Panc1 (cell line): Measurements from ENCODE around the gene GHRHR. TPM values are rescaled to one million over a fixed set of nuclear protein-coding genes. Genes with fewer than 3 reads are reported as not detected.

Source experiments
- ATAC-seq: fragments of 200-7000 bp; cut with Tn5 transposase; 2 replicates; pipeline ENCODE4 v1.9.1; 2020; ENCODE audit warnings: mild to moderate bottlenecking, moderate library complexity
- BruUV-seq: library from RNA; stranded (reverse); fragments of 400-500 nt; replicated peaks from 2 replicates; lab custom pipeline; 2021; lab: Mats Ljungman, UMichigan
- CTCF ChIA-PET: fragments of 300-600 bp; sonication (Branson Sonifier 250); formaldehyde crosslinking; loops from one replicate; lab custom pipeline; 2022; ENCODE audit warnings: antibody characterized with exemption; lab: Charles Lee
- POLR2A ChIA-PET: fragments of 300-600 bp; sonication (Branson Sonifier 250); formaldehyde crosslinking; loops from one replicate; lab custom pipeline; 2022; ENCODE audit warnings: antibody characterized with exemption; lab: Charles Lee
- DNase-seq: peaks from one replicate; pipeline ENCODE4 v3.0.0-alpha.2; 2010; ENCODE audit warnings: low read depth, low spot score
- H3K27ac ChIP-seq: 2 replicates; pipeline ENCODE4 v1.5.1; 2011; ENCODE audit warnings: mild to moderate bottlenecking, low read length, inconsistent platforms
- H3K27me3 ChIP-seq: fragments of 200-500 bp; sonication (Bioruptor generic); 2 replicates; pipeline ENCODE4 v1.6.0; 2014; ENCODE audit warnings: low read length, inconsistent platforms; ENCODE audit not compliant: control insufficient read depth, insufficient read depth
- H3K36me3 ChIP-seq: fragments of 200-500 bp; sonication (Bioruptor generic); 2 replicates; pipeline ENCODE4 v1.5.1; 2014; ENCODE audit warnings: inconsistent platforms, mild to moderate bottlenecking, low read length, moderate library complexity; ENCODE audit not compliant: control insufficient read depth, insufficient read depth
- H3K4me1 ChIP-seq: 2 replicates; pipeline ENCODE4 v1.5.1; 2011; ENCODE audit warnings: inconsistent platforms, mild to moderate bottlenecking, low read length, moderate library complexity; ENCODE audit not compliant: control insufficient read depth, insufficient read depth
- H3K4me3 ChIP-seq, 2 experiments: 2 replicates each; pipeline ENCODE4 v1.5.1; 2011 to 2012; ENCODE audit warnings: low read depth in 2 of 2, low read length in 2 of 2, mild to moderate bottlenecking in 2 of 2, inconsistent platforms in 1 of 2, moderate library complexity in 1 of 2
- H3K9me3 ChIP-seq: fragments of 200-500 bp; sonication (Bioruptor generic); 2 replicates; pipeline ENCODE4 v1.5.1; 2014; ENCODE audit warnings: low read depth, mild to moderate bottlenecking, inconsistent platforms, low read length, moderate library complexity; ENCODE audit not compliant: control insufficient read depth, insufficient read depth
- REST ChIP-seq, 2 experiments: IDR thresholded peaks; 2 replicates each; pipeline ENCODE4 v1.6.1; 2011 to 2012; ENCODE audit warnings: low read depth in 2 of 2, control low read depth in 1 of 2, low read length in 1 of 2, mild to moderate bottlenecking in 1 of 2, moderate library complexity in 1 of 2; ENCODE audit not compliant: insufficient read depth in 1 of 2
- SIN3A ChIP-seq: IDR thresholded peaks from 2 replicates; pipeline ENCODE4 v1.6.1; 2012; ENCODE audit warnings: low read depth, mild to moderate bottlenecking, low read length, moderate library complexity, borderline replicate concordance; ENCODE audit not compliant: insufficient read depth
- in situ Hi-C: cut with HindIII; loops from 2 replicates; pipeline ENCODE4 v1.10.0; 2016; ENCODE audit warnings: low sequenced_read_pairs, low pct_unique_long_range_greater_than_20kb
- intact Hi-C: fragments of 100-400 bp; cut with micrococcal nuclease; formaldehyde crosslinking; loops from one replicate; pipeline ENCODE4 v1.10.0; 2022; ENCODE audit not compliant: unreplicated experiment
- total RNA-seq: library from RNA; stranded (reverse); gene quantifications from one replicate; pipeline ENCODE4 v1.2.1, GENCODE V29; 2021; ENCODE audit not compliant: unreplicated experiment
- TF ChIP-seq, protein P1 (sequence below): fragments of 450-650 bp; IDR thresholded peaks from 2 replicates; pipeline ENCODE4 v1.5.1; 2017; ENCODE audit warnings: mild to moderate bottlenecking

GHRHR gene
- total RNA-seq, 1 experiment from 2014 or later, result not detected

DNA sequence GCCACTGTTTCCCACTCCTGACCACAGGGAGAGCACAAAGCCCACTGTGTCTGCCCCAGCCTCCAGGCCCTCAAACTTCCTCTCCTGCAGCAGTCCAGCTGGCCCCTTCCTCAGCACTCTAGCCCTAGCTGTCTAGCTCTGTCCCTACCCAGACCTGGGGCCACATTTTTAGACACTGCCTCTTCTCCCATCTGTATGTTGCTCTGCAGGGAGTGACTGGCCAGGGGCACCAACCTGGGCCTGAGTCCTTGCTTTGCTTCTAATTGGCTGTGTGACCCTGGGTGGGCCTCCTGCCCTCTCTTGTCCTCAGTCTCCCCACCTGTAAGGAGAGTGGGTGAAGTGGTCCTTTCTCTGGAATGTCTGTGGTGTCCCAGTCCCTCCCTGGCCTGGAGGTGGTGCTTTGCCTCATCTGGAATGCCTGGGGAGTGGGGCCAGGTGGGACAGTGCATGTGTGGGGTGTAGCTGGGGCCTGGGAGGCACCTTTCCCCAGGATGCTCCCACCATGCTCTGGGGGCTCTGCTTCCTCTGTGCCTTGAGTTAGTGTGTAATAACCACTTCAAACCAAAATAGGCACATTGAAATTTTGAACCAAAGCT, 27.0 kb upstream of the GHRHR start:
- ChIA-PET CTCF (interaction anchor here (0.6 kb wide), 1 partner anchor 210 kb away, joined by 3 read pairs; no protein-coding TSS in a partner anchor), POLR2A (no interaction called here)
- H3K4me1 ChIP-seq, result no peaks in the 10 kb centered on the region
- intact Hi-C loops, result loop anchor here (5.0 kb wide), 1 partner anchor 186 kb away; no protein-coding TSS in a partner anchor
- DNase-seq (no peak), ATAC-seq (no peak)
- BruUV-seq, result no TSS peak
- H3K4me3 ChIP-seq, result no peak overlapping the region
- no peaks in the 10 kb centered on the region for H3K36me3 ChIP-seq
- in situ Hi-C loops, result no loop called here
- H3K9me3 ChIP-seq, result no peaks in the 10 kb centered on the region
- TF ChIP-seq SIN3A (no peak), REST (IDR thresholded peaks at IDR 0.05; ENCODE audit: insufficient read depth in 1 of 2, low read depth in 2 of 2, low read length in 1 of 2) (no peak)
- TF ChIP-seq, protein P1, sequence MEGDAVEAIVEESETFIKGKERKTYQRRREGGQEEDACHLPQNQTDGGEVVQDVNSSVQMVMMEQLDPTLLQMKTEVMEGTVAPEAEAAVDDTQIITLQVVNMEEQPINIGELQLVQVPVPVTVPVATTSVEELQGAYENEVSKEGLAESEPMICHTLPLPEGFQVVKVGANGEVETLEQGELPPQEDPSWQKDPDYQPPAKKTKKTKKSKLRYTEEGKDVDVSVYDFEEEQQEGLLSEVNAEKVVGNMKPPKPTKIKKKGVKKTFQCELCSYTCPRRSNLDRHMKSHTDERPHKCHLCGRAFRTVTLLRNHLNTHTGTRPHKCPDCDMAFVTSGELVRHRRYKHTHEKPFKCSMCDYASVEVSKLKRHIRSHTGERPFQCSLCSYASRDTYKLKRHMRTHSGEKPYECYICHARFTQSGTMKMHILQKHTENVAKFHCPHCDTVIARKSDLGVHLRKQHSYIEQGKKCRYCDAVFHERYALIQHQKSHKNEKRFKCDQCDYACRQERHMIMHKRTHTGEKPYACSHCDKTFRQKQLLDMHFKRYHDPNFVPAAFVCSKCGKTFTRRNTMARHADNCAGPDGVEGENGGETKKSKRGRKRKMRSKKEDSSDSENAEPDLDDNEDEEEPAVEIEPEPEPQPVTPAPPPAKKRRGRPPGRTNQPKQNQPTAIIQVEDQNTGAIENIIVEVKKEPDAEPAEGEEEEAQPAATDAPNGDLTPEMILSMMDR, result no peak
- H3K27ac ChIP-seq, result no peak overlapping the region
- H3K27me3 ChIP-seq, result peaks cover 12% of the 10 kb centered on the region

- ATAC-seq, result no peak
- Histone ChIP-seq H3K27me3 (peaks cover 18% of the 10 kb centered on the region), H3K4me3 (no peak overlapping the region), H3K9me3 (no peaks in the 10 kb centered on the region), H3K27ac (no peak overlapping the region), H3K36me3 (no peaks in the 10 kb centered on the region), H3K4me1 (no peaks in the 10 kb centered on the region)
- no peak for DNase-seq
- POLR2A ChIA-PET, result no interaction called here
- BruUV-seq, result no TSS peak
- TF ChIP-seq REST (IDR thresholded peaks at IDR 0.05; ENCODE audit: insufficient read depth in 1 of 2, low read depth in 2 of 2, low read length in 1 of 2), result no peak
- TF ChIP-seq, protein P1, result no peak
- in situ Hi-C loops (no loop called here), intact Hi-C loops (loop anchor here (5.0 kb wide), 1 partner anchor 185 kb away; no protein-coding TSS in a partner anchor)
- CTCF ChIA-PET, result no interaction called here
Measured at GRCh38 chr7:30937416-30937815, 26.3 kb upstream of the GHRHR start.
